Measurements from ENCODE around the gene GPRIN1. TPM values are rescaled to one million over a fixed set of nuclear protein-coding genes. Genes with fewer than 3 reads are reported as not detected.
"Not testable (repeated sequence)": the region's sequence is repeated elsewhere in the genome, so short reads cannot be mapped to it uniquely, and the experiment has no call there.

GPRIN1 gene
- total RNA-seq, 2 donors from 2014 or later, result 2.1 to 3.1 TPM

GRCh38 chr5:176552332-176552869 is 57.6 kb downstream of the GPRIN1 start:
- Histone ChIP-seq H3K4me3 (no peak overlapping the region), H3K4me1 (peaks cover 15% of the 10 kb centered on the region), H3K27ac (no peak overlapping the region), H3K9ac (ENCODE audit: low read depth in 2 of 2, low read length in 2 of 2) (no peak overlapping the region), H3K36me3 (no peaks in the 10 kb centered on the region), H3K9me3 (no peaks in the 10 kb centered on the region), H3K27me3 (no peaks in the 10 kb centered on the region)
- intact Hi-C loops (cut with DNase I), result no loop called here
- TF ChIP-seq, protein P1, sequence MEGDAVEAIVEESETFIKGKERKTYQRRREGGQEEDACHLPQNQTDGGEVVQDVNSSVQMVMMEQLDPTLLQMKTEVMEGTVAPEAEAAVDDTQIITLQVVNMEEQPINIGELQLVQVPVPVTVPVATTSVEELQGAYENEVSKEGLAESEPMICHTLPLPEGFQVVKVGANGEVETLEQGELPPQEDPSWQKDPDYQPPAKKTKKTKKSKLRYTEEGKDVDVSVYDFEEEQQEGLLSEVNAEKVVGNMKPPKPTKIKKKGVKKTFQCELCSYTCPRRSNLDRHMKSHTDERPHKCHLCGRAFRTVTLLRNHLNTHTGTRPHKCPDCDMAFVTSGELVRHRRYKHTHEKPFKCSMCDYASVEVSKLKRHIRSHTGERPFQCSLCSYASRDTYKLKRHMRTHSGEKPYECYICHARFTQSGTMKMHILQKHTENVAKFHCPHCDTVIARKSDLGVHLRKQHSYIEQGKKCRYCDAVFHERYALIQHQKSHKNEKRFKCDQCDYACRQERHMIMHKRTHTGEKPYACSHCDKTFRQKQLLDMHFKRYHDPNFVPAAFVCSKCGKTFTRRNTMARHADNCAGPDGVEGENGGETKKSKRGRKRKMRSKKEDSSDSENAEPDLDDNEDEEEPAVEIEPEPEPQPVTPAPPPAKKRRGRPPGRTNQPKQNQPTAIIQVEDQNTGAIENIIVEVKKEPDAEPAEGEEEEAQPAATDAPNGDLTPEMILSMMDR (IDR thresholded peaks at IDR 0.05), result no peak
- no peak for DNase-seq

- Histone ChIP-seq H3K4me3 (peak overlapping the region; percentile 19), H3K4me1 (peaks cover 24% of the 10 kb centered on the region)
- DNase-seq; intact Hi-C loops (cut with DNase I); H3K9me3 ChIP-seq; H3K9ac ChIP-seq (ENCODE audit: low read depth in 2 of 2, low read length in 2 of 2); H3K27ac ChIP-seq; H3K27me3 ChIP-seq; H3K36me3 ChIP-seq: not testable (repeated sequence)
Measured at GRCh38 chr5:176550937-176551336, 59.0 kb downstream of the GPRIN1 start.

GRCh38 chr5:176550275-176550831 is 59.6 kb downstream of the GPRIN1 start:
- Histone ChIP-seq H3K27ac (peak overlapping the region; percentile 99), H3K36me3 (no peaks in the 10 kb centered on the region), H3K4me1 (peaks cover 24% of the 10 kb centered on the region), H3K9ac (ENCODE audit: low read depth in 2 of 2, low read length in 2 of 2) (peak overlapping the region in 1 of 2 donors; percentile 86), H3K4me3 (peak overlapping the region; percentile 19), H3K27me3 (no peaks in the 10 kb centered on the region), H3K9me3 (no peaks in the 10 kb centered on the region)
- DNase-seq, result no peak
- TF ChIP-seq, protein P1 (IDR thresholded peaks at IDR 0.05), result no peak
- intact Hi-C loops (cut with DNase I), result no loop called here

DNA sequence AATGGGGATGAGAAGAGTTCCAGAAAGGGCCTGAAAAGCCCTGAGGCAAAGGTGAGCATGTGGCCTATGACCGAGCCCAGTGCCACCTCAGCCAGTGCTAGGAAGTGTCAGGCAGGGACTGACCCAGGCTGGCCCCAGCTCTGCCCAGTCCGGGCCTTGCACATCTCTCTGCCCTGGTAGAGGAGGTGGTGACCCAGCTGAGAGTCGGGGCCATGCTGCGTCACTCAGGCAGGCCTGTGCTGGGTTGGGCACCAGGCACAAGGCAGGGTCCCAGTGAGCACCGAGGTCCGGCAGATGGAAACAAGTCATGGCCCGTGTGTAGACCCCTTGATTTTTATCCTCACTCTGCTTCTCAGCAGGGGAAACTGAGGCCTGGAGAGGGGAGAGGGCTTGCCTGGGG is 60.1 kb downstream of the GPRIN1 start:
- Histone ChIP-seq H3K36me3 (no peaks in the 10 kb centered on the region), H3K9me3 (no peaks in the 10 kb centered on the region), H3K9ac (ENCODE audit: low read depth in 2 of 2, low read length in 2 of 2) (peak overlapping the region in 1 of 2 donors; percentile 86), H3K4me1 (peaks cover 24% of the 10 kb centered on the region), H3K27ac (peak overlapping the region; percentile 99), H3K27me3 (no peaks in the 10 kb centered on the region), H3K4me3 (peak overlapping the region; percentile 19)
- TF ChIP-seq, protein P1 (IDR thresholded peaks at IDR 0.05), result no peak
- intact Hi-C loops (cut with DNase I), result no loop called here
- DNase-seq, result no peak

DNA sequence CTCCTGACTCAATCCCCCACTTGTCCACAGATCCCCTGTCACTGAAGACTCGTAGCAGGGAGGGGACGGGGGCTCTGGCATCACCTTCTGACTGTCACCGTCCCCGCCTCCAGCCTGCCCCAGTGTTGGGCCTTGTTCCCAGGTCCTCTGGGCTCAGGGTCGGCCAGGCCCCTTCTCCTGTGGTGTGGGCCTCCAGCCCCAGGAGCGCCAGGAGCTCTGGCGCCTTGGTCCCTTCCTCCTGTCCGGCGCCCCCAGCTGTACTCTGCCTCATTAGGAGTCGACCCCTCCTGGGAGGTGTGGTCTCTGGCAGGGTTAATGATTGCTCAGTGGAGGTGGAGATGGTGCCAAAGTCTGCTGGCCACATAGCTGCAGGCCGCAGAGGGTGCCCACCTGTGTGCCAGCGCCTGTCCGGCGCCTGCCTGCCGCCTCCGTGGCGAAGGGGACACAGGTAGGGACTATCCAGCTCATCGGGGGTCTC is 61.0 kb downstream of the GPRIN1 start, which contains the start of gene CDHR2:
TSS of gene CDHR2 (plus strand) at position 376 of the 478 bp plus-strand sequence. CDS start 16,011 bp downstream, outside the sequence.
- Histone ChIP-seq H3K9ac (ENCODE audit: low read depth in 2 of 2, low read length in 2 of 2) (peak within 1 kb of the TSS; percentile 32 to 86), H3K9me3 (no peaks in the 10 kb centered on the region), H3K4me3 (peak within 1 kb of the TSS; percentile 19), H3K4me1 (peaks cover 24% of the 10 kb centered on the region), H3K27ac (peak within 1 kb of the TSS; percentile 99), H3K36me3 (no peaks in the 10 kb centered on the region), H3K27me3 (no peaks in the 10 kb centered on the region)
- intact Hi-C loops (cut with DNase I), result no loop called here
- TF ChIP-seq, protein P1 (IDR thresholded peaks at IDR 0.05), result no peak
- peak; percentile 71 for DNase-seq

- TF ChIP-seq, protein P1 (IDR thresholded peaks at IDR 0.05), result no peak
- Histone ChIP-seq H3K4me3 (no peak overlapping the region), H3K4me1 (peaks cover 24% of the 10 kb centered on the region), H3K9ac (ENCODE audit: low read depth in 2 of 2, low read length in 2 of 2) (peak overlapping the region in 1 of 2 donors; percentile 74), H3K9me3 (no peaks in the 10 kb centered on the region), H3K27me3 (no peaks in the 10 kb centered on the region), H3K27ac (peak overlapping the region; percentile 99), H3K36me3 (no peaks in the 10 kb centered on the region)
- intact Hi-C loops (cut with DNase I), result no loop called here
- DNase-seq, result peak; percentile 83
Measured at GRCh38 chr5:176547802-176548201, 62.2 kb downstream of the GPRIN1 start.
